Activated T-helper 9 cell treated with anti-CD3 and anti-CD28 coated beads, Interleukin-2, amount 50 U/mL, for 16 hours (primary cell): ENCODE data around the gene CDK5.
"Not testable (repeated sequence)": the region's sequence is repeated elsewhere in the genome, so short reads cannot be mapped to it uniquely, and the experiment has no call there.

Source experiments
- DNase-seq: peaks from one replicate; pipeline ENCODE4 v3.0.0-alpha.2; 2020; ENCODE audit warnings: low read depth

The CDK5 gene

GRCh38 chr7:151033864-151034249, 23.8 kb downstream of the CDK5 start:
- DNase-seq: no peak

DNA sequence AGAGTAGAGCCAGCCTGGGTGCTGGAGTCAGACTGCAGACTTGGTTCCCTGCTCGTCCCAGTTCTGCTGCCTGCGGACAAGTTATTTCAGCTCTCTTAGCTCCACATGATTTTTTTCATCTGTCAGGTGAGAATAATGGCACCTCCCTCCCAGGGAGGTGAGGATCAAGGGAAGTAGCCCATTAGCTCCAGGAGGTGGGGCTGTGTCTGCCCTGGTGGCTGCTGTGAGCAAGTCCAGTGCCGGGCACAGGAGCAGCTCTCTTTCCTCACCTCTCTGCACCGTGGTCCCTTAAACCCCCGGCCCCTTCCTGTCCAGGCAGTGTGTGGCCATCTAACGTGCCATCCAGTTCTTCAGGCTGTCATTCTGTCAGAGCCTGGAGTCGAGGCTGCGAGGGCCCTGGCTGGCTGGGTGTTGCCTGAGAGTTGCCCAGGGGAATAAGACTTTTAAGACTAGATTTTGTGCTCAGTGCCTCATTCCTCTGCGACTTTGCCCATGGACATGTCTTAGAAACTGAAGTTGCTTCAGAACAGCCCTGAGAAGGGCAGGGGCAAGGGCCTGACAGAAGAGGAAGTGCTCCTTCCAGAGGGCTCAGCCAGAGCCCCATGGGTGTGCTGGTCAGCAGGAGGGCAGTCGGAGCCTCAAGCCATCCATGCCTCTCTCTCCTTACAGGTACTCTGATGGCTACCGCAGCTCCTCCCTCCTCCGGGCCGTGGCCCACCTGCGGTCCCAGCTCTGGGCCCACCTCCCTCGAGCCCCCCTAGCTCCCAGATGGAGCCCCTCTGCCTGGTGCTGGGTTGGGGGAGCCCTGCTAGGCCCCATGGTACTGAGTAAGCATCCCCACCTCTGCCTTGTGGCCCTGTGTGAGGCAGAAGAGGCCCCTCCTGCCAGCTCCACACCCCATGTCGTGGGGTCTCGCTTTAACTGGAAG, 24.5 kb downstream of the CDK5 start:
- DNase-seq: no peak

DNA sequence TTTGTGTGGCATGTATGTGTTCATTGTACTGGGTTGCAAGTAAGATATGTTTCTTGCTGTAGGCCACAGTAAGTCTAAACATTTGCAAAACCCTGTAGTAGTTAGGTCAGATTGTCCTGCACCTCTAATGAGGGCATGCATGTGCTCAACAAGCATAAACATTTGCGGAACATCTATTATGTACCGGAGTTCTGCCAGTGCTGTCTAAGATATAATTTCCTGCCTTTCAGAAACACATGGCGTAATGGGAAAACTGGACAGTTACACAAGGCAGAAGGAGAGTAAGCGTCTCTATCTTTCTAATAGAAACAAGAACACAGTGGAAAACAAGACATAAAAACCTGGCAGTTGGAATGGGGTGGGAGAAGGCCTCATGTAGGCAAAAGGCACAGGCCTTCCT, 26.7 kb downstream of the CDK5 start:
- DNase-seq: no peak

DNA sequence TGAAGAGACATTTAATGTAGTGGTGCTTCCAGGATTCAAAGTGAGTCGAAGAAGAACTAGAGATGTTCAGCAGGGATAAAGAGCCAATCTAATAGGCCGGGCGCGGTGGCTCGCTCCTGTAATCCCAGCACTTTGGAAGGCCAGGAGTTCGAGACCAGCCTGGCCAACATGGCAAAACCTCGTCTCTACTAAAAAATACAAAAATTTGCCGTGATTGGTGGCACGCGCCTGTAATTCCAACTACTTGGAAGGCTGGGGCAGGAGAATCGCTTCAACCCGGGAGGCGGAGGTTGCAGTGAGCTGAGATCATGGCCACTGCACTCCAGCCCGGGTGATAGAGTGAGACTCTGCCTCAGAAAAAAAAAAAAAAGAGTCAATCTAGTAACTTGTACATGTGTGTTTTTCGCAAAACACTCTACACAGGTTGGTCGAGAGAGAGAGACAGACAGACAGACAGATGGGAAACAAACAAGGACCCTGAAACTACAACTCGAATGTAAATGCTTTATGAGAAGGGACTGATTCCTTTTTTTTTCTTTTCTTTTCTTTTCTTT, 28.7 kb downstream of the CDK5 start:
- no peak for DNase-seq

DNA sequence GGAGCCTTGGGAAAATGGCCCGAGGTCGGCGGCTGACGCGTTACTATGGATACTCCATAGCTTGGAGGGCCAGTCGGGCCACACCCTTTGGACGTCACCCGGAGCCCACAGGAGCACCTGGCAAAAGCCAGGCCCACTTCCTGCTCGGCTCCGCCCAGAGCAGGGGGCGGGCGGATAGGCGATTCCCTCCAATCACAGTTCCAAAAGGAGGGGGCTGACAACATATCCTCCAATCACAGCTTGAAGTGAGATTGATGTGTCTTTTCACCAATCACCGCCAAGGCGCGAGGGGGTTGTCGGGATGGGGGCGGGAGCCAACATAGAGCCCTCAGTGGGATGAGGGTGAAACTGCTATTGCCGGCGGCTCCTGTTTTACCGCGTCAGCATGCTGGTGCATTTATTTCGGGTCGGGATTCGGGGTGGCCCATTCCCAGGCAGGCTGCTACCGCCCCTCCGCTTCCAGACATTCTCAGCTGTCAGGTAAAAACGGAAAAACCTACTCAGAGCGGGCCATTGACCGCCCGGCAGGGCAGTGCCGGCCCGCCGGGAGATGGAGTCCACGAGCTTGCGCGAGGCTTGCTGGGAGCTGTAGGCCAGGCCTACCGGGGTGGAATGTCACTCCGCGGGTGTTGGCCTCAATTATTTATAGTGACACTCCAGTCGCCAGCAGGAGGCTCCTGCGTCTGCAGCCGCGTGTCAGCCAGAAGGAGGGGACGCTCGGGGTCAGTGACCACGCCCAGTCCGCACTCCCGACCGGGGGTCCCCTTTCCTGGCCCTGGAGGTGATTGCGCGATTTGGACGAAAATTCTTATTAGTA, 29.4 kb downstream of the CDK5 start, which contains the start of gene ABCB8:
Gene ABCB8 (plus strand): TSS at position 320 of the 817 bp plus-strand sequence. CDS start 66 bp downstream, at position 386.
- peak; percentile 91 for DNase-seq

DNA sequence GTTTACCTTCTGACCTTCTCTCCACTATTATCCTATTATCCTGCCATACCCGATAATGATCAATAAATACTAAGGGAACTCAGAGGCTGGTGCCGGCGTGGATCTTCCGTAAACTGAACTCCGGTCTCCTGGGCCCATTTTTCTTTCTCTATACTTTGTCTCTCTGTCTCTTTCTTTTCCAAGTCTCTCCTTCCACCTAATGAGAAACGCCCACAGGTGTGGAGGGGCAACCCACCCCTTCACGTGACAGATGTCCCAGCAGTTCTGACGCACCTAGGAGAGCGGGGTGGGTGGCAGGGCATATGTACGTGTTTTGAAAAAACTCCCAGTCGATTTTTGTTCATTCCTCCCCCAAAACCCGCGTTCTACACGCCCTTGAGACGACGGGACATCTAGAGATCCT, 30.0 kb downstream of the CDK5 start:
- not testable (repeated sequence) for DNase-seq

- not testable (repeated sequence) for DNase-seq
Observed at GRCh38 chr7:151026771-151027727, 30.6 kb downstream of the CDK5 start.

DNA sequence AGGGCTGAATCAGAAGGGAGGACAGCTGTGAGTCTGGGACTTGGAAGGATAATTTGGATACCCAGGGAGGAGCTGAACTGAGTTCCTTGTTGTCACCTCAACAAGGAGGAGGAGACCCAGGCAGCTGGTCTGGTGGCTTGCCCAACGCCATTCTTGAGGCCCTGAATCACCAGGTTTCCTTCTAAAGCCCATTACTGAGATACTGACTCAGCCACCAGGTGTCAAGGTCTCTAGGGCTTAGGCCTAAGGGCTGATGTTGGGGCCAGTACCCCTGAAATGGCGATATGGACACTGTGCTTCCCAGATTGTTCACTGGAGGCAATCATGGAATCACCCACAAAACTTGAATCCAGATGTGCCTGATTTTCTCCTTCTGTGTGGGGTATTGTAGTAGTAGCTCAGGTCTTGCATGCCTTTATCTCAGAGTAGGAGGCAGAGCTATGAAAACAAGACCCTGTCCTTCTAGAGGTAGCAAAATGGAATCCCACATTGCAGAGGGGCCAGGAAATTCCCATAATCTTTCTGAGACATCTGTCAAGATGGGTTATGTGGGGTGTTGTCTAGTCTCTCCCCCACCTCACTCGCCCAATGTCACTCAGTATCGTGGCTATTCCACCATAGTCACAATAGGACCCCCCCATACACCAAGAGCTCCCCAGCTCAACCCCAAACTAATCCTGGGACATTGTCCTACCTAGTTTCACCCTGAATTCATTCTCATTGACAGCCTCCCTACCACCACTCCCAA, 31.6 kb downstream of the CDK5 start:
- DNase-seq: no peak

- no peak for DNase-seq
Observed at GRCh38 chr7:151024435-151025056, 33.2 kb downstream of the CDK5 start, which contains the start of gene ATG9B. ATG9B (minus strand) TSS chr7:151024494; CDS start chr7:151024423, 71 bp downstream.

GRCh38 chr7:151023232-151023631, 34.5 kb downstream of the CDK5 start:
- no peak for DNase-seq

- no peak for DNase-seq
Observed at GRCh38 chr7:151020231-151020630, 37.5 kb downstream of the CDK5 start.

- no peak for DNase-seq
Observed at GRCh38 chr7:151019130-151019447, 38.6 kb downstream of the CDK5 start.

DNA sequence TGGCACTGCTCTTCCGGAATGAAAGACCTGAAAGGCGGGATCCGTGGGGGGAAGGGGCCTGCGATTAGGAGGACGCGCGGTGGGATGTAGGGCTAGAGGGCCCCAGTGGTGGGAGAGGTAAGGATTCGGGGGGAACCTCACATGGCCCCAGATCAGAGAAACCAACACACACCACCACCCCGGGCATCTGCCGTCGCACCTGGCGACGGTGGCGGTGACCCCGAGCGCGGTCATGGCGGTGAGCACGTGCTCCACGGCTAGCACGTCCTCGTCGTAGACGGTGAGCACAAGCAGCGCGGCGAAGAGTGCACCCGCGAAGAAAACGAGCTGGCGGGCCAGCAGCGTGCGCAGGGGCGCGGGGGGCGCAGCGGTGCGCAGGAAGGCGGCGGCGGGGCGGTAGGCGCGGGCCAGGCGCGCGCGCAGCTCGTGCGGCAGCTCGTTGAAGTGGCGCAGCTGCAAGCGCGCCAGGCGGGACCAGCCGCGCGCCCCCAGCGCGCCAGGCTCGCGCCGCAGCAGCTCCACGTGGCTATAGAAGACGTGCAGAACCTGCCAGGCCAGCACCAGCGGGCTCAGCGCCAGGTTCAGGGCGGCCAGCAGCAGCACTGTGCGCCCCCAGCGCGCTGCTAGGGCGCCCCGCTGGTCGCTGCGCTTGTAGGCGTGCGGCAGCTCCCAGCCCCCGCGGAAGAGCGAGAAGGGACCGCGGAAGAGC, 39.1 kb downstream of the CDK5 start:
- DNase-seq: no peak

- DNase-seq: peak; percentile 71
Observed at GRCh38 chr7:151017953-151018420, 39.7 kb downstream of the CDK5 start.

- DNase-seq: no peak
Observed at GRCh38 chr7:151017370-151017952, 40.2 kb downstream of the CDK5 start.

GRCh38 chr7:151016942-151017341, 40.8 kb downstream of the CDK5 start:
- DNase-seq: no peak

GRCh38 chr7:151016505-151016904, 41.2 kb downstream of the CDK5 start:
- DNase-seq: no peak

DNA sequence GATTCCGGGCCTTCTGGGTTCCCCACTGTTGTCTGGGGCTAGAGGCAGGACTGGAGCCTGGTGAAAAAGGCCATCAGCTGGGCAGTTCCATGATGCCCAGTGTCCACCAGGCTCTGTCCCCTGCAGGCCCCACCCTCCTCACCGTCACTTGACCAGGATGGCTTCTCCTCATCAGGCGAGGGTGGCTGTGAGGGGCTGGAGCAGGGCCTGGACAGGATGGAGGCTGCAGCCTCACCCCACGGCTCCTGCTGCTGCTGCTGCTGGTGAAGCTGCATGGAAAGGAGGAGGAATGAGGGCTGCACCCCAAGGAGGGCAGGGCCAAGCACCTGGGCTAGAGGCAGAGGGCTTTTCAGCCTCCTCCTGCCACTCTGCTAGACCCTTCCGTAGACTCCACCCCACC, 41.7 kb downstream of the CDK5 start:
- no peak for DNase-seq

DNA sequence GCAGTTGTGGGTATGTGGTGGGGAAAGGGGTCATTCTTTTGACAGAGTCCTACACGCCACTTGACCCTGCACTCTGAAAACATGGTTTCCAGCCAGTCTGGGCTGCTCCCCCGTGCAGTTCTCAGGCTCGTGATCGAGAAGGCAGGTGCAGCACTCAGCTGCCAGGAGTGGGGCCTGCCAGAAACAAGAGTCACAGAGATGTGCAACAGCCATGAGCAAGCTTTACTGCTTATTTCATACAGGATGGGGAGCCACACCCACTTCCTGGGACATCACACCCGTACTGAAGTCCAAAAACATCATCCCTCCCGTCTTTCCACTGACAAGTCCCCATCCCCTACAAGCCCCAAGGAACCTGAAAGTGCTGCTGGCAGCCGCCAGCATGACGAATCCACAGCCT, 42.7 kb downstream of the CDK5 start:
- DNase-seq: no peak
